HCT116 (cell line): ENCODE results near the gene GIMAP4. TPM values are rescaled to one million over a fixed set of nuclear protein-coding genes. Genes with fewer than 3 reads are reported as not detected.

Experiments
- ATAC-seq: fragments of 200-7000 bp; cut with Tn5 transposase; 2 replicates; pipeline ENCODE4 v1.9.1; 2020; ENCODE audit warnings: mild to moderate bottlenecking, moderate library complexity
- Bru-seq: library from RNA; stranded (reverse); fragments of 400-500 nt; gene quantifications from one replicate; lab custom pipeline; 2021; lab: Mats Ljungman, UMichigan
- BruChase-seq, 2 experiments: library from RNA; stranded (reverse); fragments of 400-500 nt; gene quantifications; one replicate each; lab custom pipeline; 2021; lab: Mats Ljungman, UMichigan
- BruUV-seq: library from RNA; stranded (reverse); fragments of 400-500 nt; replicated peaks from 2 replicates; lab custom pipeline; 2021; lab: Mats Ljungman, UMichigan
- CTCF ChIA-PET: fragments of 300-600 bp; sonication (Branson Sonifier 250); formaldehyde crosslinking; loops from one replicate; lab custom pipeline; 2021; ENCODE audit warnings: antibody characterized with exemption; lab: Charles Lee
- POLR2A ChIA-PET: fragments of 300-600, 350-600 bp; sonication (Branson Sonifier 250); formaldehyde crosslinking; loops from one replicate; lab custom pipeline; 2021; ENCODE audit warnings: antibody characterized with exemption; lab: Charles Lee
- RAD21 ChIA-PET, 2 experiments: fragments of 300-600 bp; sonication (Branson Sonifier 250); formaldehyde crosslinking; loops; one replicate each; lab custom pipeline; 2023; ENCODE audit warnings: low total read pairs in 2 of 2; ENCODE audit not compliant: uncharacterized antibody in 2 of 2, unreplicated experiment in 2 of 2, low non-redundant PET in 1 of 2; lab: Charles Lee
- DNase-seq: peaks from one replicate; pipeline ENCODE4 v3.0.0-alpha.2; 2010; ENCODE audit warnings: low read depth, low spot score
- H2AFZ ChIP-seq: fragments of 200-600 bp; shearing (Covaris generic), sonication (generic); 2 replicates; pipeline ENCODE4 v1.6.1; 2017; ENCODE audit warnings: low read depth, mixed run types, mixed read lengths, antibody characterized with exemption, low read length; ENCODE audit not compliant: poor library complexity, severe bottlenecking
- H3K27ac ChIP-seq: 2 replicates; pipeline ENCODE4 v1.5.1; 2012; ENCODE audit warnings: low read depth, low read length
- H3K27me3 ChIP-seq: fragments of 200-600 bp; sonication (generic); 2 replicates; pipeline ENCODE4 v1.6.1; 2016; ENCODE audit warnings: mixed run types, low read length, mixed read lengths; ENCODE audit not compliant: insufficient read depth
- H3K36me3 ChIP-seq, 2 experiments: fragments of 200-500 bp in 1 of 2; fragments of 200-600 bp in 1 of 2; sonication (Bioruptor generic) in 1 of 2; sonication (generic) in 1 of 2; 2 replicates each; pipeline versions ENCODE4 v1.5.1 to v1.6.1; 2014 to 2016; ENCODE audit warnings: low read length in 2 of 2, inconsistent platforms in 1 of 2, mixed read lengths in 1 of 2, mixed run types in 1 of 2; ENCODE audit not compliant: insufficient read depth in 2 of 2, control insufficient read depth in 1 of 2
- H3K4me1 ChIP-seq, 2 experiments: fragments of 200-600 bp in 1 of 2; sonication (generic) in 1 of 2; 2 replicates each; pipeline versions ENCODE4 v1.5.1 to v1.6.1; 2012 to 2017; ENCODE audit warnings: low read length in 2 of 2, inconsistent platforms in 1 of 2, mild to moderate bottlenecking in 1 of 2, mixed read lengths in 1 of 2, mixed run types in 1 of 2, moderate library complexity in 1 of 2; ENCODE audit not compliant: insufficient read depth in 2 of 2, control insufficient read depth in 1 of 2
- H3K4me2 ChIP-seq: fragments of 200-600 bp; sonication (generic); 2 replicates; pipeline ENCODE4 v1.6.1; 2017; ENCODE audit warnings: mixed run types, low read length, mixed read lengths
- H3K4me3 ChIP-seq, 2 experiments: fragments of 200-600 bp in 1 of 2; sonication (generic) in 1 of 2; replicated peaks in 1 of 2; 2 replicates each; pipeline ENCODE4 v1.5.1; 2011 to 2016; ENCODE audit warnings: low read length in 2 of 2, control low read depth in 1 of 2, low read depth in 1 of 2, mild to moderate bottlenecking in 1 of 2, mixed read lengths in 1 of 2, mixed run types in 1 of 2
- H3K79me2 ChIP-seq: fragments of 200-600 bp; sonication (generic); 2 replicates; pipeline ENCODE4 v1.6.1; 2017; ENCODE audit warnings: mild to moderate bottlenecking, mixed run types, low read length, moderate library complexity, mixed read lengths; ENCODE audit not compliant: insufficient read depth
- H3K9ac ChIP-seq: fragments of 200-600 bp; sonication (generic); 2 replicates; pipeline ENCODE4 v1.6.1; 2016; ENCODE audit warnings: low read length, mixed read lengths
- H3K9me2 ChIP-seq: fragments of 200-600 bp; sonication (generic), shearing (Covaris generic); 2 replicates; pipeline ENCODE4 v1.6.1; 2017; ENCODE audit warnings: mixed run types, mild to moderate bottlenecking, moderate library complexity; ENCODE audit not compliant: insufficient read depth
- H3K9me3 ChIP-seq, 2 experiments: fragments of 200-500 bp in 1 of 2; fragments of 200-600 bp in 1 of 2; sonication (Bioruptor generic) in 1 of 2; sonication (generic) in 1 of 2; 2 replicates each; pipeline ENCODE4 v1.6.1; 2014 to 2017; ENCODE audit warnings: low read length in 2 of 2, mixed read lengths in 2 of 2, inconsistent platforms in 1 of 2, low read depth in 1 of 2, mild to moderate bottlenecking in 1 of 2, mixed run types in 1 of 2, moderate library complexity in 1 of 2; ENCODE audit not compliant: control insufficient read depth in 1 of 2, insufficient read depth in 1 of 2
- H4K20me1 ChIP-seq: fragments of 200-600 bp; sonication (generic), shearing (Covaris generic); 2 replicates; pipeline ENCODE4 v1.6.1; 2017; ENCODE audit warnings: mixed run types, mild to moderate bottlenecking, moderate library complexity; ENCODE audit not compliant: insufficient read depth
- CBX3 ChIP-seq: IDR thresholded peaks from 2 replicates; pipeline ENCODE4 v1.6.1; 2012; ENCODE audit warnings: low read depth
- CTCF ChIP-seq, 3 experiments: fragments of 200-600 bp in 1 of 3; sonication (generic) in 1 of 3; IDR thresholded peaks in 2 of 3; conservative IDR thresholded peaks in 1 of 3; 2 replicates each; pipeline ENCODE4 v1.5.1; 2012 to 2017; ENCODE audit warnings: low read depth in 2 of 3, low read length in 2 of 3, antibody characterized with exemption in 1 of 3, borderline replicate concordance in 1 of 3, control low read depth in 1 of 3, mild to moderate bottlenecking in 1 of 3, mixed read lengths in 1 of 3, mixed run types in 1 of 3, moderate library complexity in 1 of 3; ENCODE audit not compliant: insufficient read depth in 1 of 3
- EZH2 ChIP-seq: fragments of 200-600 bp; sonication (generic); IDR thresholded peaks from 2 replicates; pipeline ENCODE4 v1.6.1; 2017; ENCODE audit warnings: antibody characterized with exemption, mixed run types
- EZH2phosphoT487 ChIP-seq: fragments of 200-600 bp; IDR thresholded peaks from 2 replicates; pipeline ENCODE4 v1.6.1; 2018; ENCODE audit warnings: antibody characterized with exemption, borderline replicate concordance
- FOSL1 ChIP-seq: IDR thresholded peaks from 2 replicates; pipeline ENCODE4 v1.6.1; 2012; ENCODE audit warnings: low read depth
- JUND ChIP-seq: IDR thresholded peaks from 2 replicates; pipeline ENCODE4 v1.6.1; 2012
- MAX ChIP-seq: IDR thresholded peaks from 2 replicates; pipeline ENCODE4 v1.6.1; 2012
- POLR2A ChIP-seq: IDR thresholded peaks from 2 replicates; pipeline ENCODE4 v1.7.0; 2011; ENCODE audit warnings: borderline replicate concordance; ENCODE audit not compliant: insufficient read depth, insufficient read length; ENCODE audit errors: extremely low read depth
- POLR2AphosphoS5 ChIP-seq: IDR thresholded peaks from 2 replicates; pipeline ENCODE4 v1.6.1; 2011; ENCODE audit warnings: mild to moderate bottlenecking, low read depth, low read length, moderate library complexity
- RAD21 ChIP-seq: IDR thresholded peaks from 2 replicates; pipeline ENCODE4 v1.6.1; 2012; ENCODE audit warnings: low read depth, mild to moderate bottlenecking
- REST ChIP-seq: IDR thresholded peaks from 2 replicates; pipeline ENCODE4 v1.6.1; 2012; ENCODE audit warnings: low read depth
- SP1 ChIP-seq: IDR thresholded peaks from 2 replicates; pipeline ENCODE4 v1.6.1; 2012; ENCODE audit warnings: low read depth
- TCF7L2 ChIP-seq: IDR thresholded peaks from 2 replicates; pipeline ENCODE4 v1.7.0; 2011; ENCODE audit warnings: borderline replicate concordance, inconsistent platforms; ENCODE audit not compliant: insufficient read depth, insufficient read length; ENCODE audit errors: extremely low read depth
- YY1 ChIP-seq: IDR thresholded peaks from 2 replicates; pipeline ENCODE4 v1.6.1; 2011; ENCODE audit warnings: low read length, low read depth, moderate library complexity, mild to moderate bottlenecking; ENCODE audit not compliant: insufficient replicate concordance; ENCODE audit errors: extremely low read depth
- ZBTB33 ChIP-seq: IDR thresholded peaks from 2 replicates; pipeline ENCODE4 v1.6.1; 2011; ENCODE audit warnings: mild to moderate bottlenecking, low read length, moderate library complexity; ENCODE audit not compliant: insufficient replicate concordance; ENCODE audit errors: extremely low read depth
- ZFX ChIP-seq: fragments of 450-650 bp; IDR thresholded peaks from 2 replicates; pipeline ENCODE4 v1.6.1; 2017
- ZNF274 ChIP-seq: fragments of 200-500 bp; sonication (Bioruptor generic); IDR thresholded peaks from 2 replicates; pipeline ENCODE4 v1.6.1; 2014; ENCODE audit warnings: mild to moderate bottlenecking, low read depth, low read length, inconsistent platforms
- intact Hi-C: fragments of 100-400 bp; cut with micrococcal nuclease; formaldehyde crosslinking; loops from 2 replicates; pipeline ENCODE4 v1.10.0; 2022
- long read RNA-seq: library from polyadenylated mRNA; unstranded; transcript quantifications from one replicate; pipeline ENCODE4 v2.0.0, GENCODE V29; 2021; ENCODE audit not compliant: unreplicated experiment
- polyA plus RNA-seq: library from polyadenylated mRNA; unstranded; fragments of >200 nt; gene quantifications from 2 replicates; pipeline ENCODE4 v1.2.1, GENCODE V29; 2012; ENCODE audit warnings: missing spikeins
- total RNA-seq: library from RNA; stranded (reverse); gene quantifications from one replicate; pipeline ENCODE4 v1.2.1, GENCODE V29; 2021; ENCODE audit not compliant: unreplicated experiment

Gene GIMAP4
- 0.49 TPM for total RNA-seq
- polyA plus RNA-seq = not detected in 2 replicates
- not detected for Bru-seq, nascent RNA
- BruChase-seq, experiment 1, labeled RNA remaining after a 6-hour chase = not detected
- not detected for BruChase-seq, experiment 2, labeled RNA remaining after a 2-hour chase
- long read RNA-seq = 0 reads

GRCh38 chr7:150567169-150567568 is at the start of gene GIMAP4:
GIMAP4 (plus strand) TSS chr7:150567390; CDS start chr7:150569902, 2,512 bp downstream.
- Histone ChIP-seq H3K4me3 (no peak within 1 kb of the TSS), H3K4me2 (no peak within 1 kb of the TSS), H2AFZ (no peak within 1 kb of the TSS), H3K4me1 (no peaks in the 10 kb centered on the region), H3K27ac (no peak within 1 kb of the TSS), H3K9me2 (no peaks in the 10 kb centered on the region), H3K36me3 (no peaks in the 10 kb centered on the region), H3K27me3 (0 out of 2 replicates have a peak, but pooled peaks cover 12% of the 10 kb centered on the region), H3K9ac (no peak within 1 kb of the TSS)
- ATAC-seq (no peak), DNase-seq (no peak)
- no TSS peak for BruUV-seq
- POLR2A ChIA-PET = no interaction called here
- RAD21 ChIA-PET = interaction anchor here in 1 of 2 experiments (0.6 kb wide), 1 partner anchor 116 kb away, joined by 3 read pairs; no protein-coding TSS in a partner anchor
- CTCF ChIA-PET = no interaction called here
- TF ChIP-seq TCF7L2 (no peak), ZBTB33 (no peak), REST (no peak), YY1 (no peak), FOSL1 (no peak), POLR2AphosphoS5 (no peak), CBX3 (no peak), JUND (no peak), CTCF (IDR thresholded peaks at IDR 0.05 in 2 of 3, conservative IDR thresholded peaks at IDR 0.05 in 1 of 3; ENCODE audit: borderline replicate concordance in 1 of 3, insufficient read depth in 1 of 3, low read depth in 2 of 3, low read length in 2 of 3) (no peak), POLR2A (no peak), ZNF274 (no peak), MAX (no peak), RAD21 (no peak), EZH2 (no peak), SP1 (no peak), EZH2phosphoT487 (no peak), ZFX (no peak)
- TF ChIP-seq, all 23 proteins: peak for 0
- Histone ChIP-seq H3K79me2 (no peaks in the 10 kb centered on the region), H4K20me1 (no peaks in the 10 kb centered on the region), H3K9me3 (no peaks in the 10 kb centered on the region)
- intact Hi-C loops = no loop called here
